Non-pigmented ciliary epithelial cell (primary cell): ENCODE measurements around the gene LRRC73.
"Not testable (repeated sequence)": the region's sequence is repeated elsewhere in the genome, so short reads cannot be mapped to it uniquely, and the experiment has no call there.

ENCODE experiments used
- DNase-seq: peaks from one replicate; pipeline ENCODE4 v3.0.0-alpha.2; 2010; ENCODE audit warnings: low read depth

Gene LRRC73

DNA sequence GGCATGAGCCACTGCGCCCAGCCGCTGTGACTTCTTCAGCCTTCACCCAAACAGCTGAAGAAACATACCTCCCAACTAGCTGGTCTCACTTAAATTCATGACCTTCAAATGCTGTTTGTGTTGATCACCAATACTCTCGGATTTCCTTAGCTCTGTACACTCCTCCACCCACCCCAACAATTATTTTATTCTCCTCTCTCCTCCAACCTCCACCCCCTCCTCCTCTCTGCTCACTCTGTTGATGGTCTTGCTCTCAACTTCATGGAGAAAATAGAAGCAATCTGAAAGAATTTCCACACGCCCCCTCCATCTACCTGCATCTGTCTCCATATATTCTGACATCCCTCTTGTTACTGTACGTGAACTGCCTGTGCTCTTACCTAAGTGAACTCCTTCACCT is 48.2 kb downstream of the LRRC73 start:
- no peak for DNase-seq

DNA sequence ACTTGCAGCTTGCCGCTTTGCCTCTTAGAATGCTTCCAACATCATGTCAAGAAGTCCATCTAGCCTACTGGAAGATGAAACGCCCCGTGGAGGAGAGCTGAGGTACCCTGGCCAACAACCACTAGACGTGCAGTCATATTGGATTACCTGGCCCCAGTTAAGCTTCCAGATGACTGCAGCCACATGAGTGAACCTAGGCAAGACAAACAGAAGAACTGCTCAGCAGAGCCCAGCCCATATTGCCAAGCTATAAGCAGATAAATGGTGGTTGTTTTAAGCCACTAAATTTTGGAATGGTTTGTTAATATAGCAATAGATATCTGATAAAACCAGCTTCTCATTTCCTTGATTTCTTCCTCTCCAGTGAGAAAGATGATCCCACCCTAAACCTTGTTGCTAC is 50.1 kb downstream of the LRRC73 start:
- no peak for DNase-seq

DNA sequence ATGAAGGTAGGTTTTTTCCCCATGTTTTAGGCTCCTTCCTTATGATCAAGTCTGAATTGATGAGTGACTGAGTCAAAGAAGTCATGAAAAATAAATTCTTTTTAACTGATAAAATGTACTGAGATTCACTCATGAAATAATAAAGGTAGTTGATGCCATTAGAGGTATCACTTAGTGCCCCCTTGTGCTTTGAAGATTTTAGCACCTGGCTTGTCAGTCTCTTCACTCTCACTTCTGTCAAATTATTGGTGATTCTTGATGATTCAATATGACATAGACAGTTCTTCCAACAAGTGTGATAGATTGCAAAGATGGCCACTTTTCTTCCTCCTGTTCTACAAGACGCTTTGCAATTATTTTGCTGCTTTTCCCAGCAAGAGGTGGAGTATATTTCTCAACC is 50.6 kb downstream of the LRRC73 start:
- no peak for DNase-seq

DNA sequence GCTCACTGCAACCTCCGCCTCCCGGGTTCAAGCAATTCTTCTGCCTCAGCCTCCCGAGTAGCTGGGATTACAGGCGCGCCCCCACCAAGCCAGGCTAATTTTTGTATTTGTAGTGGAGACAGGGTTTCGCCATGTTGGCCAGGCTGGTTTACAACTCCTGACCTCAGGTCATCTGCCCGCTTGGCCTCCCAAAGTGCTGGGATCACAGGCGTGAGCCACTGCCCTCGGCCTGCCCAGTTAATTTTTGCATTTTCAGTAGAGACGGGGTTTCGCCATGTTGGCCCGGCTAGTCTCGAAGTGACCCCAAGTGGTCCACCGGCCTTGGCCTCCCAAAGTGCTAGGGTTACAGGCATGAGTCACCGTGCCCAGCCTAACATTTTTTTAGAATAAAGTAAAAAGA is 52.0 kb downstream of the LRRC73 start:
- DNase-seq: not testable (repeated sequence)

DNA sequence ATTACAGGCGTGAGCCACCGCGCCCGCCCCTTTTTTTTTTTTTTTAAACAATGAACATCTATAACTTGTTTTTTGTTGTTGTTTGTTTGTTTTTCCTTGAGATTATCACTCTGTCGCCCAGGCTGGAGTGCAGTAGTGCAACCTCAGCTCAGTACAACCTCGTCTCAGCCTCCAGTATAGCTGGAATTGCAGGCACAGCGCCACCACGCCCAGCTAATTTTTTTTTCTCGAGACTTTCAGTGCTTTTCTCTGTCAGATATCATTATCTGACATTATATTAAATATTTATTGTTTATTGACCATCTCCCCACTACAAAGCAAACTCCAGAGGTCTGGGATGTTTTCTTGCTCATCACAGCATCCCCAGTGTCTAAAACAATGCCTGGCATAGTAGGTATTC is 52.5 kb downstream of the LRRC73 start:
- DNase-seq: no peak
